Left ventricle myocardium inferior (tissue), 1 donor: ENCODE data around the gene DISP2. TPM values are rescaled to one million over a fixed set of nuclear protein-coding genes. Genes with fewer than 3 reads are reported as not detected.

Source experiments
- DNase-seq: peaks from one replicate; pipeline ENCODE4 v3.0.0-alpha.2; 2020
- H3K27ac ChIP-seq: fragments of 200-600 bp; replicated peaks from 2 replicates; pipeline ENCODE4 v1.8.0; 2021
- H3K27me3 ChIP-seq: fragments of 200-600 bp; 2 replicates; pipeline ENCODE4 v1.8.0; 2021; ENCODE audit warnings: low read depth
- H3K36me3 ChIP-seq: fragments of 200-600 bp; 2 replicates; pipeline ENCODE4 v1.8.0; 2021
- H3K4me1 ChIP-seq: fragments of 200-600 bp; 2 replicates; pipeline ENCODE4 v1.8.0; 2021
- H3K4me3 ChIP-seq: fragments of 200-600 bp; 2 replicates; pipeline ENCODE4 v1.8.0; 2021; ENCODE audit warnings: mild to moderate bottlenecking, moderate library complexity
- H3K9me3 ChIP-seq: fragments of 200-600 bp; replicated peaks from 2 replicates; pipeline ENCODE4 v1.8.0; 2021
- intact Hi-C: fragments of 100-400 bp; cut with micrococcal nuclease; formaldehyde crosslinking; loops from one replicate; pipeline ENCODE4 v1.11.0; 2022
- total RNA-seq: library from RNA; stranded (reverse); fragmentation: NEBNext Ultra II Directional; extraction: Animal tissue kit (Norgen Biotek cat#: 25700); gene quantifications from one replicate; pipeline ENCODE4 v1.2.1, GENCODE V29; 2021
- TF ChIP-seq, protein P1 (sequence below): fragments of 200-600 bp; IDR thresholded peaks from 2 replicates; pipeline ENCODE4 v1.8.0; 2021; ENCODE audit warnings: antibody characterized with exemption, mild to moderate bottlenecking, borderline replicate concordance
- donor health status: DM: no; HTN: yes; CAD: no; lungs with severe emphysema.

DISP2 gene
- total RNA-seq, 1 donor from 2014 or later = 3.0 TPM

DNA sequence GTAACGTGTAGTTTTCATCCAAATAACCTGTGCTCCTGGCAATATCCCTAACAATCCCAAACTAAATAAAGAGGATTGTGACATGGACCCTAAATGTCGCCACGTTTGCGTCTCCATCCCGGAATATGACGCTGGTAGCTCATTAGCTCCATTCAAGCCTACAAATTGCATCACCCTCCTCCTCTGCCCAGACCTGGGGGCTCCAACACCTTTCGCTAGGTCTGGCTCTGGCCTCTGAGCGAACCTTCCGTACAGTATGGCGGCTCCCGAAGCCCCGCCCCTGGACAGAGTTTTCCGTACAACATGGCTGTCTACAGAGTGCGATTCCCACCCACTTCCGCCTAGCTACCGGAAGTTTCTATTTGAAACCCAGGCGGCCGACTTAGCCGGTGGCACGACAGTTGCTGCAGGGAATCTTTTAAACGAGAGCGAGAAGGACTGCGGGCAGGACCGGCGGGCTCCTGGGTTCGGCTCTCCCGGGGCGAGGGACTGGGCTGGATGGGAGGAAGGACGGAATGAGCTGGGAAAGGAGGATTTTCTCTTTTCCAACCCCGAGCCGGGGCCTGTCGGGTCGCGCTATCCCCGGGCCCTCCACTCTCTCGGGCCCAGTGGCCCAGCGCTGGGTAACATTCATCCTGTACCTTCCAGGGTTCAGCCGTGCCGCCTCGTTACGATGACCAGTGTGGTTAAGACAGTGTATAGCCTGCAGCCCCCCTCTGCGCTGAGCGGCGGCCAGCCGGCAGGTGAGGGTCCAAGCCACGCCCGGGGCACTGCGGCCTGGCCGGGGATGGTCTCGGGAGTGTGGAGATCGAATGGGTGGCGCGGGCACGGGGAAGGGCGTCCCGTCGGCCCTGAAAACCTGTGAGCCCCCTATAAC, 24.8 kb downstream of the DISP2 start, which contains the start of gene KNSTRN:
Gene KNSTRN, plus strand, starts transcription at position 142 of the 877 bp plus-strand sequence. Its CDS starts 115 bp downstream, at position 257.
- intact Hi-C loops = no loop called here
- peaks cover 35% of the 10 kb centered on the region for H3K4me1 ChIP-seq
- peak within 1 kb of the TSS; percentile 57 for H3K27ac ChIP-seq
- no peaks in the 10 kb centered on the region for H3K9me3 ChIP-seq
- peaks cover 12% of the 10 kb centered on the region for H3K36me3 ChIP-seq
- H3K4me3 ChIP-seq = peak within 1 kb of the TSS; percentile 87
- TF ChIP-seq, protein P1, sequence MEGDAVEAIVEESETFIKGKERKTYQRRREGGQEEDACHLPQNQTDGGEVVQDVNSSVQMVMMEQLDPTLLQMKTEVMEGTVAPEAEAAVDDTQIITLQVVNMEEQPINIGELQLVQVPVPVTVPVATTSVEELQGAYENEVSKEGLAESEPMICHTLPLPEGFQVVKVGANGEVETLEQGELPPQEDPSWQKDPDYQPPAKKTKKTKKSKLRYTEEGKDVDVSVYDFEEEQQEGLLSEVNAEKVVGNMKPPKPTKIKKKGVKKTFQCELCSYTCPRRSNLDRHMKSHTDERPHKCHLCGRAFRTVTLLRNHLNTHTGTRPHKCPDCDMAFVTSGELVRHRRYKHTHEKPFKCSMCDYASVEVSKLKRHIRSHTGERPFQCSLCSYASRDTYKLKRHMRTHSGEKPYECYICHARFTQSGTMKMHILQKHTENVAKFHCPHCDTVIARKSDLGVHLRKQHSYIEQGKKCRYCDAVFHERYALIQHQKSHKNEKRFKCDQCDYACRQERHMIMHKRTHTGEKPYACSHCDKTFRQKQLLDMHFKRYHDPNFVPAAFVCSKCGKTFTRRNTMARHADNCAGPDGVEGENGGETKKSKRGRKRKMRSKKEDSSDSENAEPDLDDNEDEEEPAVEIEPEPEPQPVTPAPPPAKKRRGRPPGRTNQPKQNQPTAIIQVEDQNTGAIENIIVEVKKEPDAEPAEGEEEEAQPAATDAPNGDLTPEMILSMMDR = no peak
- peak; percentile 90 for DNase-seq
- H3K27me3 ChIP-seq = no peaks in the 10 kb centered on the region

DNA sequence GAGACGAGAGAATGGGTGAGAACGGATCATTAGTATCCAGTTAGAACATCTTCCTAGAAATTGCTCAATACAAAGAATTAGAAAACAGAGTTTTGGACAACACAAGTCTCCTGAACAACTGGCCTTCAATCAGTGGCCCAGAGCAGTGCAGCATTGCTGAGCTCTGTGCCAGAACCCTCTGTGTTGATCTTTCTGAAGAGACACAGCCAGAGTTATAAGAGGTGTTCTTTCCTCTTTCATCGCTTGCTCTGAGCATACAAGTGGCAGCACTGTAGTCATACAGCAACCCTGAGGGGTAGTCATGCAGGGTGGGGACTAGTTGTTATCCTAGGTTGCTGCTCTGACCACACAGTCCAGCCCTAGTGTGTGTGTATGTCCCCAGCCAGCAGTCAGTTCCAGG, 28.5 kb downstream of the DISP2 start:
- TF ChIP-seq, protein P1 = no peak
- no peaks in the 10 kb centered on the region for H3K9me3 ChIP-seq
- H3K27me3 ChIP-seq = no peaks in the 10 kb centered on the region
- peaks cover 21% of the 10 kb centered on the region for H3K4me1 ChIP-seq
- DNase-seq = no peak
- no peak overlapping the region for H3K27ac ChIP-seq
- intact Hi-C loops = no loop called here
- H3K4me3 ChIP-seq = no peak overlapping the region
- peaks cover 27% of the 10 kb centered on the region for H3K36me3 ChIP-seq

DNA sequence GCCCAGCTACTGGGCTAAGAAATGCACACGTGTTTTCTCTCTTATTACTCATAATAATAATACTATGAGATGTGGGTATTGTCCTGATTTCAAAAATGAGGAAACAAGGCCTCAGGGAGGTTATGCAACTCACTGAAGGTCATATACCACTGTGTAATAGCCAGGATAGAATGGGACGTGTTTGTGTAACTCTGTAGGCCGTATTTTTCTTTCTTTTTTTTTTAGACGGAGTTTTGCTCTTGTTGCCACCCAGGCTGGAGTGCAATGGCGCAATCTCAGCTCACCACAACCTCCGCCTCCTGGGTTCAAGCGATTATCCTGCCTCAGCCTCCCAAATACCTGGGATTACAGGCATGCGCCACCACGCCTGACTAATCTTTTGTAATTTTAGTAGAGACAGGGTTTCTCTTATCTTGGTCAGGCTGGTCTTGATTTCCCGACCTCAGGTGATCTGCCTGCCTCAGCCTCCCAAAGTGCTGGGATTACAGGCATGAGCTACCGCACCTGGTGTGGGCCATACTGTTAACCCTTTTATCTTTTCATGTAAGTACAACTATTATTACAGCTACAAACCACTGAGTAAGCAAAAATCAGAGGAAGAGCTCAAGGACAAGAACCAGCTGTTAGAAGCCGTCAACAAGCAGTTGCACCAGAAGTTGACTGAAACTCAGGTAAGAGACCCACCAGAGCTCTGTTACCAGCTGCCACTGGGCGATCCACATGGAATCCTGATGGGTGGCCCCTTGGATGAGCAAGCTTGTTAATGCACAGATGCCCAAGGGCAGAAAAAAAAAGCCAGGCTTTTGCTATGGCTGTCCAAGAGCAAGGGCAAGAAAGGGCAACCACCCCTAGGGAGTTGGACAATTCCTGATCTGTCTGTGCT, 31.2 kb downstream of the DISP2 start:
- no peak overlapping the region for H3K4me3 ChIP-seq
- H3K9me3 ChIP-seq = no peaks in the 10 kb centered on the region
- H3K27ac ChIP-seq = no peak overlapping the region
- TF ChIP-seq, protein P1 = no peak
- no peak for DNase-seq
- intact Hi-C loops = no loop called here
- peaks cover under 1% of the 10 kb centered on the region for H3K4me1 ChIP-seq
- H3K36me3 ChIP-seq = peaks cover 53% of the 10 kb centered on the region
- H3K27me3 ChIP-seq = no peaks in the 10 kb centered on the region

- Histone ChIP-seq H3K27me3 (no peaks in the 10 kb centered on the region), H3K36me3 (peaks cover 54% of the 10 kb centered on the region), H3K4me3 (no peak overlapping the region), H3K4me1 (no peaks in the 10 kb centered on the region), H3K27ac (no peak overlapping the region), H3K9me3 (no peaks in the 10 kb centered on the region)
- intact Hi-C loops = no loop called here
- TF ChIP-seq, protein P1 = no peak
- no peak for DNase-seq
These were observed 32.0 kb downstream of the DISP2 start for GRCh38 chr15:40389824-40390595.
